Heart left ventricle (tissue), 16 donors: ENCODE measurements around the gene ECI1. TPM values are rescaled to one million over a fixed set of nuclear protein-coding genes. Genes with fewer than 3 reads are reported as not detected.

Experiments
- ATAC-seq, 4 donors: fragments of 200-7000 bp; cut with Tn5 transposase; one replicate each; pipeline ENCODE4 v1.9.1; 2020 to 2022; ENCODE audit warnings: moderate library complexity in 4 of 4, mild to moderate bottlenecking in 3 of 4, moderate number of reproducible peaks in 1 of 4
- DNase-seq, 5 donors: peaks; one replicate each; pipeline ENCODE4 v3.0.0-alpha.2; 2020
- H3K27ac ChIP-seq, 12 donors: fragments of 200-600 bp; sonication (generic) in 4 of 12; one replicate each; pipeline versions ENCODE4 v1.5.0 to v1.8.0; 2016 to 2022; ENCODE audit warnings: mild to moderate bottlenecking in 2 of 12
- H3K27me3 ChIP-seq, 9 donors: fragments of 200-600 bp; sonication (generic) in 2 of 9; one replicate each; pipeline versions ENCODE4 v1.5.1 to v1.8.0; 2016 to 2022; ENCODE audit warnings: mild to moderate bottlenecking in 3 of 9
- H3K36me3 ChIP-seq, 9 donors: fragments of 200-600 bp; sonication (generic) in 2 of 9; one replicate each; pipeline versions ENCODE4 v1.5.0 to v1.8.0; 2018 to 2022; ENCODE audit warnings: mild to moderate bottlenecking in 2 of 9
- H3K4me1 ChIP-seq, 12 donors: fragments of 200-600 bp; sonication (generic) in 4 of 12; one replicate each; pipeline versions ENCODE4 v1.5.0 to v1.8.0; 2016 to 2022; ENCODE audit warnings: mild to moderate bottlenecking in 3 of 12
- H3K4me3 ChIP-seq, 12 donors: fragments of 200-600 bp; sonication (generic) in 4 of 12; one replicate each; pipeline versions ENCODE4 v1.5.0 to v1.8.0; 2017 to 2022; ENCODE audit warnings: mild to moderate bottlenecking in 9 of 12, moderate library complexity in 4 of 12
- H3K9me3 ChIP-seq, 12 donors: fragments of 200-600 bp; sonication (generic) in 4 of 12; one replicate each; pipeline versions ENCODE4 v1.5.0 to v1.8.0; 2016 to 2022; ENCODE audit warnings: mild to moderate bottlenecking in 1 of 12
- POLR2A ChIP-seq, 2 donors: fragments of 450-650 bp; IDR thresholded peaks; one replicate each; pipeline ENCODE4 v1.6.1; 2017; ENCODE audit warnings: antibody characterized with exemption in 2 of 2, mild to moderate bottlenecking in 2 of 2, moderate library complexity in 2 of 2
- WGBS, 4 donors: extraction: QIAGEN DNeasy Blood & Tissue Kit in 2 of 4; methylation state at CpG; one replicate each; pipeline versions ENCODE4 v1.1.5 to v1.1.7; 2013 to 2018; 5-methylcytosine and 5-hydroxymethylcytosine counted together
- intact Hi-C, 10 donors: fragments of 100-400 bp; cut with DNase I; formaldehyde crosslinking; loops; one replicate each; pipeline versions ENCODE4 v1.11.1 to v1.14.2; 2022
- long read RNA-seq, 3 donors: library from polyadenylated mRNA; unstranded; transcript quantifications; one replicate each; pipeline ENCODE4 v2.0.0, GENCODE V29; 2020 to 2021
- polyA plus RNA-seq, 2 donors: library from polyadenylated mRNA; stranded (reverse); fragments of 200-250 nt; gene quantifications; one replicate each; pipeline ENCODE4 v1.2.3, GENCODE V29; 2013
- total RNA-seq, 9 donors: library from RNA; depleted of rRNA in 2 of 9; stranded (reverse); fragments of >200 nt in 2 of 9; fragmentation: NEBNext Ultra II Directional in 3 of 9; extraction: Animal tissue kit (Norgen Biotek cat#: 25700) in 3 of 9; gene quantifications; one replicate each; pipeline versions ENCODE4 v1.1.0 to v1.2.4, GENCODE V29; 2016 to 2023
- TF ChIP-seq, protein P1 (sequence below), 12 donors: fragments of 200-600 bp; sonication (generic) in 4 of 12; IDR thresholded peaks; one replicate each; pipeline versions ENCODE4 v1.5.0 to v1.8.0; 2018 to 2022; ENCODE audit warnings: antibody characterized with exemption in 12 of 12, mild to moderate bottlenecking in 5 of 12
- donor health status: ischemic (EF 13 %, LVEDD 7.1; RV severe dilation, severe dysfunction).
- donor health status: healthy with polysubstance abuse.
- donor health status: DM: no; HTN: yes; CAD: no.
- donor health status: DM: no; HTN: no; CAD: no.
- donor health status: ischemic (EF 25% LVEDD 6.9; RV normal size, moderate dysfunction).
- donor health status: ischemic (EF 25% LVEDD 5.7; RV mildly dilated, moderate dysfunction).
- donor health status: healthy.
- donor health status: DM: yes; HTN: yes; CAD: no.
- donor health status: ischemic (EF 35%, LVEDD 5.7; RV mildly dilated, moderate dysfunction).
- donor health status: nonischemic (EF 11% LVEDD 7.7; RV severe dilation, severe dysfunction).
- donor health status: DM: yes; HTN: yes; CAD: no.
- donor health status: PGD.
- donor health status: ischemic (EF 29% LVEDD 5.4; RV normal size, mild dysfunction).
- donor health status: nonischemic (EF 23%, LVEDD 6.1; RV moderate dilation, normal function).

The ECI1 gene, protein sequence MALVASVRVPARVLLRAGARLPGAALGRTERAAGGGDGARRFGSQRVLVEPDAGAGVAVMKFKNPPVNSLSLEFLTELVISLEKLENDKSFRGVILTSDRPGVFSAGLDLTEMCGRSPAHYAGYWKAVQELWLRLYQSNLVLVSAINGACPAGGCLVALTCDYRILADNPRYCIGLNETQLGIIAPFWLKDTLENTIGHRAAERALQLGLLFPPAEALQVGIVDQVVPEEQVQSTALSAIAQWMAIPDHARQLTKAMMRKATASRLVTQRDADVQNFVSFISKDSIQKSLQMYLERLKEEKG
- total RNA-seq, result 100 to 1,000 TPM in 8 of 9 donors, 10 to 100 TPM in 1; 84.6 to 178 (median 142) TPM
- 100 to 1,000 TPM; 146 to 340 TPM for polyA plus RNA-seq
- long read RNA-seq, donor 1, transcript ECI1-201 (7 exons, 1,541 nt), result major isoform, 184 of 221 reads
- long read RNA-seq, donor 1, transcript ECI1-206 (6 exons, 961 nt), result minor isoform, 18 of 221 reads
- long read RNA-seq, donor 1, partial matches to known transcripts, result 13 of 221 reads
- long read RNA-seq, donor 1, other reads (novel, unspliced or antisense), result 5 of 221 reads
- long read RNA-seq, donor 2, partial matches to known transcripts, result 3 of 9 reads
- long read RNA-seq, donor 2, other reads (novel, unspliced or antisense), result 5 of 9 reads
- long read RNA-seq, donor 3, transcript ECI1-206 (6 exons, 961 nt), result minor isoform, 17 of 139 reads
- long read RNA-seq, donor 3, transcript ECI1-201 (7 exons, 1,541 nt), result major isoform, 108 of 139 reads
- long read RNA-seq, donor 3, partial matches to known transcripts, result 6 of 139 reads
- long read RNA-seq, donor 3, other reads (novel, unspliced or antisense), result 5 of 139 reads

DNA sequence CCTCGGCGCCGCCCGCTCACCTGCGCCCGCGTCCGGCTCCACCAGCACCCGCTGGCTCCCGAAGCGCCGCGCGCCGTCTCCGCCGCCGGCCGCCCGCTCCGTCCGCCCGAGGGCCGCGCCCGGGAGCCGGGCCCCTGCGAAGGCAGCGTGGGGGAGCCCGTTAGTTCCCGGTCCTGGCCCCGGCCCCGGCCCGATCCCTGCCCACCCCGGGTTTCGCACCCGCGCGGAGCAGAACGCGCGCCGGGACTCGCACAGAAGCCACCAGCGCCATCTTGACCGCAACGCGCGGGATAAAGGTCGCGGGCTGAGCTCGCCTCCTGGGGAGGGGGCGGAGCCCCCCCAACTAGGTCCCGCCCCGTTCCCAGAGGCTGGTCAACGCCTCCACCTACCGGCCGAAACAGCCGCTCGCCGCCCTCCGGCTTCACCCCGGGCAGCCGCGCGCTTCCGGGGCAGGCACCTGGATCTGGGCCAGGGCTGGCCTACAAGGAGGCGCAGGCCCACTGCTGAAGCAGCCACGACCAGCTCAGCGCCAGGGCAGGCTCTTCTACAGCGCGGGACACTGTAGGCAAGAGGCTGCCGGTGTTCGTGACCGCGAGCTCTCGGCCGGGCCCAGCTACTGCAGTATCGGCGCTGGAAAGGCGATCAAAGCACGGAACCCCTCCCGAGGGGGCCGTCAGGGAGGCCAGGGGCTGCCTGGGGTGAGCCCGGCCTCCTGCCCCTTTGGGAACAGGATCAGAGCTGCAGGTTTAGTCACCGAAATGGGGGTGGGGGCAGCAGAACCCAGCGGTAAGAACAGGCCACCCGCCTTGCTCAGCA, at the start of gene ECI1:
Gene ECI1 (minus strand): TSS at position 292 of the 816 bp plus-strand sequence. CDS start 21 bp downstream, at position 271.
- WGBS, 4 donors, result 1 to 11% (median 4%) methylated on average over 3 to 88 of the region's 88 CpGs
- peak; percentile 43 to 90 for TF ChIP-seq POLR2A (IDR thresholded peaks at IDR 0.05)
- TF ChIP-seq, protein P1, sequence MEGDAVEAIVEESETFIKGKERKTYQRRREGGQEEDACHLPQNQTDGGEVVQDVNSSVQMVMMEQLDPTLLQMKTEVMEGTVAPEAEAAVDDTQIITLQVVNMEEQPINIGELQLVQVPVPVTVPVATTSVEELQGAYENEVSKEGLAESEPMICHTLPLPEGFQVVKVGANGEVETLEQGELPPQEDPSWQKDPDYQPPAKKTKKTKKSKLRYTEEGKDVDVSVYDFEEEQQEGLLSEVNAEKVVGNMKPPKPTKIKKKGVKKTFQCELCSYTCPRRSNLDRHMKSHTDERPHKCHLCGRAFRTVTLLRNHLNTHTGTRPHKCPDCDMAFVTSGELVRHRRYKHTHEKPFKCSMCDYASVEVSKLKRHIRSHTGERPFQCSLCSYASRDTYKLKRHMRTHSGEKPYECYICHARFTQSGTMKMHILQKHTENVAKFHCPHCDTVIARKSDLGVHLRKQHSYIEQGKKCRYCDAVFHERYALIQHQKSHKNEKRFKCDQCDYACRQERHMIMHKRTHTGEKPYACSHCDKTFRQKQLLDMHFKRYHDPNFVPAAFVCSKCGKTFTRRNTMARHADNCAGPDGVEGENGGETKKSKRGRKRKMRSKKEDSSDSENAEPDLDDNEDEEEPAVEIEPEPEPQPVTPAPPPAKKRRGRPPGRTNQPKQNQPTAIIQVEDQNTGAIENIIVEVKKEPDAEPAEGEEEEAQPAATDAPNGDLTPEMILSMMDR (IDR thresholded peaks at IDR 0.05), result peak; percentile 60 to 96 (median 78)
- intact Hi-C loops, result loop anchor here in 3 of 10 donors (1.0 to 10.0 kb wide), 5 partner anchors 17 to 97 kb away; partner anchors contain the start of genes TRAF7 (in 3 of the 3), MLST8 (in 1 of the 3) and RNPS1 (in 1 of the 3)
- Histone ChIP-seq H3K27ac (peak within 1 kb of the TSS; percentile 88 to 97 (median 92)), H3K36me3 (peaks cover under 1 to 54% (median 46%) of the 10 kb centered on the region in 9 donors), H3K4me1 (peaks cover 2 to 24% (median 16%) of the 10 kb centered on the region in 12 donors), H3K9me3 (no peaks in the 10 kb centered on the region), H3K27me3 (no peaks in the 10 kb centered on the region), H3K4me3 (peak within 1 kb of the TSS; percentile 63 to 99 (median 80))
- peak; percentile 97 to 99 (median 97) for DNase-seq
- ATAC-seq, result peak; percentile 97 to 99 (median 98)

DNA sequence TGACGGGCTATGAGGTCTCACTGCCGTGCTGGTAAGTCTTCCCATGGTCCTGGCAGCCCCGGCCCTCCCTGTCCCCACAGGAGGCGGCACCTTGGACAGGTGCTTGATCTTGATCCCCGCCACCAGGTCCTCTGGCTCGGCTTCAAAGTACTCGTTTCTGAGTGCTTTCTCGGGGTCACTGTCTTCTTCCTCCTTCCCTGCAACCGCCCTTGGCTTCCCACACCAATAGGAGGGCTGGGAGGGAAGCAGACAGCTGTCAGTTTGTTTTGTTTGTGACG, 48.5 kb upstream of the ECI1 start:
- intact Hi-C loops, result loop anchor here in 2 of 10 donors (5.0 to 10.0 kb wide), 3 partner anchors 65 to 205 kb away; no protein-coding TSS in a partner anchor
- ATAC-seq (no peak), DNase-seq (no peak)
- Histone ChIP-seq H3K27me3 (no peaks in the 10 kb centered on the region), H3K9me3 (no peaks in the 10 kb centered on the region), H3K4me3 (no peak overlapping the region), H3K4me1 (no peaks in the 10 kb centered on the region), H3K27ac (no peak overlapping the region), H3K36me3 (peaks cover 0 to 25% (median 16%) of the 10 kb centered on the region in 9 donors)
- 75 to 84% (median 79%) methylated on average over 8 to 10 of the region's 10 CpGs for whole genome bisulfite sequencing, 4 donors
- TF ChIP-seq, protein P1 (IDR thresholded peaks at IDR 0.05), result no peak
- TF ChIP-seq POLR2A (IDR thresholded peaks at IDR 0.05), result no peak

DNA sequence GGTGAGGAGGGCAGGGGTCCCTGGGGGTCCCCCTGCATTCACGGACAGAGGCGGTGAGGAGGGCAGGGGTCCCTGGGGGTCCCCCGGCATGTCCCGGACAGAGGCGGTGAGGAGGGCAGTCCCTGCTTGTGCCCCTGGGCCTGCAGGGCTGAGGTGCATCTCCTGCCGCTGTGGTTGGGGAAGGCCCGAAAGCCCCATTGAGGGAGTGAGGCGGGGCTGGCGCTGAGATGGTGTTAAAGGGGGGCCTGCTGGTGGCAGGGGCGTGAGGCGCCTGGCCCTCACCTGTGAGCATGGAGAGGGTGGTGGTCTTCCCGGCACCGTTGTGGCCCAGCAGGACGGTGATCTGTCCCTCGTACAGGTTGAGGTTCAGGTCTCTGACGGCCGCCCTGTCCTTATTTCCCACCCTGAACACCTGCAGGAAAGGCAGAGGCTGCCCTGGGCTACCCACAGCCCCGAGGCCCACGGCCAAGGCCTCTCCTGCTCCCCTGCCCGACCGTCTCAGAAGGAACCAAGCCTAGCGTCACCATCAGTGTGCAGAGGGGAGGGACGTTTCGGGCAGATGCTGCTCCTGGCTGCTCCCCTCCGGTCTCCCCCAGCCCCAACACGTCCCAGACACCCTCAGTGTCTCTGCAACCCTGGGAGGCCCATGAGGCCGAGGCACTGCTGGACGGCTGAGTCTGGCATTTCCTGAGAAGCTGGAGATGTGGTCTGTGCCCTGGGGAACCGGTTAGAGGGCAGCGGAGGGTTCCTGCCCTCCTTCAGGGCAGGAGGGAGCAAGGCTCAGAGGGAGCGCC, 47.9 kb upstream of the ECI1 start:
- intact Hi-C loops, result loop anchor here in 2 of 10 donors (5.0 to 10.0 kb wide), 2 partner anchors 198 to 205 kb away; no protein-coding TSS in a partner anchor
- H3K4me3 ChIP-seq, result no peak overlapping the region
- TF ChIP-seq POLR2A (IDR thresholded peaks at IDR 0.05), result no peak
- TF ChIP-seq, protein P1 (IDR thresholded peaks at IDR 0.05), result no peak
- H3K27me3 ChIP-seq, result no peaks in the 10 kb centered on the region
- H3K36me3 ChIP-seq, result peaks cover 0 to 30% (median 16%) of the 10 kb centered on the region in 9 donors
- H3K9me3 ChIP-seq, result no peaks in the 10 kb centered on the region
- no peaks in the 10 kb centered on the region for H3K4me1 ChIP-seq
- DNase-seq (no peak), ATAC-seq (no peak)
- no peak overlapping the region for H3K27ac ChIP-seq
- WGBS, 4 donors, result 82 to 89% (median 89%) methylated on average over 23 to 31 of the region's 31 CpGs
